BJ (cell line): ENCODE data around the gene PRRC1. TPM values are rescaled to one million over a fixed set of nuclear protein-coding genes. Genes with fewer than 3 reads are reported as not detected.
A peak's percentile ranks its signal among the peaks of the same experiment; 100 is the strongest.
"Not testable (repeated sequence)": the region's sequence is repeated elsewhere in the genome, so short reads cannot be mapped to it uniquely, and the experiment has no call there.

Source experiments
- CTCF ChIA-PET: fragments of 350-600 bp; formaldehyde crosslinking; extraction: SDS; loops from one replicate; lab custom pipeline; 2021; ENCODE audit warnings: antibody characterized with exemption, inconsistent platforms; lab: Yijun Ruan, JAX
- POLR2A ChIA-PET: fragments of 300-600 bp; sonication (Branson Sonifier 250); formaldehyde crosslinking; extraction: SDS; loops from one replicate; lab custom pipeline; 2021; ENCODE audit warnings: antibody characterized with exemption; lab: Charles Lee
- DNase-seq: peaks from one replicate; pipeline ENCODE4 v3.0.0-alpha.2; 2011; ENCODE audit warnings: low read depth
- H3K27me3 ChIP-seq: 2 replicates; pipeline ENCODE4 v1.6.0; 2011; ENCODE audit warnings: low read length; ENCODE audit not compliant: control insufficient read depth, insufficient read depth
- H3K36me3 ChIP-seq: 2 replicates; pipeline ENCODE4 v1.5.1; 2011; ENCODE audit warnings: low read length; ENCODE audit not compliant: control insufficient read depth, insufficient read depth
- H3K4me3 ChIP-seq: 2 replicates; pipeline ENCODE4 v1.5.1; 2011; ENCODE audit warnings: low read depth, mild to moderate bottlenecking, control low read depth, low read length
- polyA plus RNA-seq: library from polyadenylated mRNA; depleted of rRNA; stranded (reverse); fragments of >200 nt; gene quantifications from 2 replicates; pipeline ENCODE4 v1.2.3, GENCODE V29; 2011
- TF ChIP-seq, protein P1 (sequence below): IDR thresholded peaks from 2 replicates; pipeline ENCODE4 v1.5.1; 2011; ENCODE audit warnings: low read depth, mild to moderate bottlenecking, control low read depth, inconsistent platforms, low read length, moderate library complexity; ENCODE audit not compliant: insufficient read depth

PRRC1 gene
- polyA plus RNA-seq, 1 experiment, result 71.3 TPM

- Histone ChIP-seq H3K36me3 (no peaks in the 10 kb centered on the region), H3K27me3 (peaks cover 2% of the 10 kb centered on the region; the same call in 1 of the 2 replicates), H3K4me3 (no peak overlapping the region)
- ChIA-PET CTCF (interaction anchor here (0.6 to 2.3 kb wide), 19 partner anchors 9 to 973 kb away, joined by 3 to 12 read pairs (median 3); partner anchors contain the start of gene SLC12A2), POLR2A (no interaction called here)
- no peak for DNase-seq
- TF ChIP-seq, protein P1, sequence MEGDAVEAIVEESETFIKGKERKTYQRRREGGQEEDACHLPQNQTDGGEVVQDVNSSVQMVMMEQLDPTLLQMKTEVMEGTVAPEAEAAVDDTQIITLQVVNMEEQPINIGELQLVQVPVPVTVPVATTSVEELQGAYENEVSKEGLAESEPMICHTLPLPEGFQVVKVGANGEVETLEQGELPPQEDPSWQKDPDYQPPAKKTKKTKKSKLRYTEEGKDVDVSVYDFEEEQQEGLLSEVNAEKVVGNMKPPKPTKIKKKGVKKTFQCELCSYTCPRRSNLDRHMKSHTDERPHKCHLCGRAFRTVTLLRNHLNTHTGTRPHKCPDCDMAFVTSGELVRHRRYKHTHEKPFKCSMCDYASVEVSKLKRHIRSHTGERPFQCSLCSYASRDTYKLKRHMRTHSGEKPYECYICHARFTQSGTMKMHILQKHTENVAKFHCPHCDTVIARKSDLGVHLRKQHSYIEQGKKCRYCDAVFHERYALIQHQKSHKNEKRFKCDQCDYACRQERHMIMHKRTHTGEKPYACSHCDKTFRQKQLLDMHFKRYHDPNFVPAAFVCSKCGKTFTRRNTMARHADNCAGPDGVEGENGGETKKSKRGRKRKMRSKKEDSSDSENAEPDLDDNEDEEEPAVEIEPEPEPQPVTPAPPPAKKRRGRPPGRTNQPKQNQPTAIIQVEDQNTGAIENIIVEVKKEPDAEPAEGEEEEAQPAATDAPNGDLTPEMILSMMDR, result peak; percentile 71
Measured at GRCh38 chr5:127564002-127564769, 46.7 kb downstream of the PRRC1 start.

DNA sequence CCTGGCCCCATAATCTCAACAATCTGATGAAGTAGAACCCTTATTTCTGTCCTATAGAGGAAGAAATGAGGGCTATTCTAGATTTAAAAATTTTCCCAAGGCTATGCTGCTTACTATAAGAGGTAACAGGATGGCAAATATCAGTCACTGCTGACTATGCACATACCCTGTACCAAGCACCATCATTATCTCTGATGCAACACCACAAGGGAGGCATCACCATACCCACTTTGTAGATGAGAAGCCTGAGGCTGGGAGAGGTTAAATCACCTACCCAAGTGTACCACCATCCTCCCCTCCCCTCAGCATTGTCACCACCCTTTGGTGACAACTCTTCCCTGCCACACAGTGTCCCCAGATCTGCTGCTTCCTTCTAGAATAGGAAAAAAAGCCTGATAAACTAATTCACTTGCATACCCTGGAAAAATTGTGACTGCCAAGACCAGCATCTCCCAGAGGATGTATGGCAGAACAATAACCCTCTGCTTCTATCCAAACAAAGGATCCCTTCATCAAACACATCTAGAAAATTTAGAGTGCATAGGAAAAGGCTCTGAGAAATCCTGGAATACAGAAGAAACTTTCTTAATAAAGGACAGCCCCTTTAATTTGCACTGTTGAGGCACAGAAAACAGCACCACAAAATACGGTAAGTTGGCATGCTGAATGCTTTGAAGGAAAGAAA is 48.3 kb downstream of the PRRC1 start:
- DNase-seq, result no peak
- CTCF ChIA-PET, result interaction anchor here (1.0 to 1.9 kb wide), 2 partner anchors 10 to 634 kb away, joined by 5 to 6 read pairs; no protein-coding TSS in a partner anchor
- Histone ChIP-seq H3K4me3 (no peak overlapping the region), H3K36me3 (no peaks in the 10 kb centered on the region), H3K27me3 (peaks cover 3% of the 10 kb centered on the region; the same call in 1 of the 2 replicates)
- POLR2A ChIA-PET, result no interaction called here
- TF ChIP-seq, protein P1, result no peak

GRCh38 chr5:127567026-127567768 is 49.8 kb downstream of the PRRC1 start:
- ChIA-PET CTCF (no interaction called here), POLR2A (no interaction called here)
- Histone ChIP-seq H3K4me3 (no peak overlapping the region), H3K27me3 (peaks cover 3% of the 10 kb centered on the region; the same call in 1 of the 2 replicates), H3K36me3 (no peaks in the 10 kb centered on the region)
- no peak for DNase-seq
- TF ChIP-seq, protein P1, result no peak

- POLR2A ChIA-PET, result no interaction called here
- TF ChIP-seq, protein P1, result no peak
Measured at GRCh38 chr5:127568166-127568565, 50.7 kb downstream of the PRRC1 start.

GRCh38 chr5:127569471-127569870 is 52.0 kb downstream of the PRRC1 start:
- CTCF ChIA-PET, result interaction anchor here (0.7 kb wide), 1 partner anchor 19 kb away, joined by 3 read pairs; no protein-coding TSS in a partner anchor
- H3K36me3 ChIP-seq, H3K4me3 ChIP-seq, POLR2A ChIA-PET, DNase-seq, H3K27me3 ChIP-seq: not testable (repeated sequence)

More at GRCh38 chr5:127568166-127568565, 50.7 kb downstream of the PRRC1 start:
- no peak for DNase-seq
- CTCF ChIA-PET, result no interaction called here
- H3K27me3 ChIP-seq, result peaks cover 3% of the 10 kb centered on the region; the same call in 1 of the 2 replicates
- no peak overlapping the region for H3K4me3 ChIP-seq
- no peaks in the 10 kb centered on the region for H3K36me3 ChIP-seq
